GM12874 (cell line): ENCODE measurements around the gene PANX2.

Source experiments
- TF ChIP-seq, protein P1 (sequence below): IDR thresholded peaks from 2 replicates; pipeline ENCODE4 v1.5.1; 2011; ENCODE audit warnings: low read depth, mild to moderate bottlenecking, control low read depth, low read length, moderate library complexity; ENCODE audit not compliant: insufficient read depth

The PANX2 gene

DNA sequence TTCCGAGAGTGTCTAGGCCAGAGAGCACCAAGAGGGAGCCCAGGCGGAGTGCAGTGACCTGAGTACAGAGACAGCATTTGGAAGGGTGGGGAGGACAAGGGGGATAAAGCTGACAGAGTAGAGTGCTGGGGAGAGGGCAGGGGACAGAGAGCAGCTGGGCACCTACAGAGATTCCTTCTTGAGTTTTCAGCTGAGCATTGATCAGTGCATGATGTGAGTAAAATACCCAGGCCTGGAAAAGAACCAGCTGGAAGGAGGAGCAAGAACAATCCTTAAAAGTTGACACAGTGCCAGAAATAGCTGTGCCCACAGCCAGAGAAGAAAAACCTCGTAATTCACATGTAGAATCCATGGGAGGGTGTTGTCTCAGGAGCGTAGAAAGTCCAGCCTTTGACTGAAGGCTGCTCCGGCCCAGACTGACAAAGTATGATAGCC is 33.9 kb upstream of the PANX2 start:
- TF ChIP-seq, protein P1, sequence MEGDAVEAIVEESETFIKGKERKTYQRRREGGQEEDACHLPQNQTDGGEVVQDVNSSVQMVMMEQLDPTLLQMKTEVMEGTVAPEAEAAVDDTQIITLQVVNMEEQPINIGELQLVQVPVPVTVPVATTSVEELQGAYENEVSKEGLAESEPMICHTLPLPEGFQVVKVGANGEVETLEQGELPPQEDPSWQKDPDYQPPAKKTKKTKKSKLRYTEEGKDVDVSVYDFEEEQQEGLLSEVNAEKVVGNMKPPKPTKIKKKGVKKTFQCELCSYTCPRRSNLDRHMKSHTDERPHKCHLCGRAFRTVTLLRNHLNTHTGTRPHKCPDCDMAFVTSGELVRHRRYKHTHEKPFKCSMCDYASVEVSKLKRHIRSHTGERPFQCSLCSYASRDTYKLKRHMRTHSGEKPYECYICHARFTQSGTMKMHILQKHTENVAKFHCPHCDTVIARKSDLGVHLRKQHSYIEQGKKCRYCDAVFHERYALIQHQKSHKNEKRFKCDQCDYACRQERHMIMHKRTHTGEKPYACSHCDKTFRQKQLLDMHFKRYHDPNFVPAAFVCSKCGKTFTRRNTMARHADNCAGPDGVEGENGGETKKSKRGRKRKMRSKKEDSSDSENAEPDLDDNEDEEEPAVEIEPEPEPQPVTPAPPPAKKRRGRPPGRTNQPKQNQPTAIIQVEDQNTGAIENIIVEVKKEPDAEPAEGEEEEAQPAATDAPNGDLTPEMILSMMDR: no peak

DNA sequence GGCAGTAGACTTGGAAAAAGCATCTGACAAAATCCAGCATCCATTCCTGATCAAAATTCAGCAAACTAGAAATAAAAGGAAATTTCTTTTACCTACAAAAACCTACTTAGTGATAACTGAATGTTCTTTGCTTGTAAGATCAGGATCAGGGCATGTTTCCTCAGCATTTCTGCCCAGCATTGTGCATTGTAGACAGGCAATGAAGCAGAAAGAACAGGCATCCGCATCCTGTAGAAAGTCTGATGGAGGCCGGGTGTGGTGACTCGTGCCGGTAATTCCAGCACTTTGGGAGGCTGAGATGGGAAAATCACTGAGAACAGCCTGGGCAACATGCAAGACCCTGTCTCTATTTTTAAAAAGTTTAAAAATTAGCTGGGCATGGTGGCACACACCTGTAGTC is 32.5 kb upstream of the PANX2 start:
- TF ChIP-seq, protein P1: no peak

DNA sequence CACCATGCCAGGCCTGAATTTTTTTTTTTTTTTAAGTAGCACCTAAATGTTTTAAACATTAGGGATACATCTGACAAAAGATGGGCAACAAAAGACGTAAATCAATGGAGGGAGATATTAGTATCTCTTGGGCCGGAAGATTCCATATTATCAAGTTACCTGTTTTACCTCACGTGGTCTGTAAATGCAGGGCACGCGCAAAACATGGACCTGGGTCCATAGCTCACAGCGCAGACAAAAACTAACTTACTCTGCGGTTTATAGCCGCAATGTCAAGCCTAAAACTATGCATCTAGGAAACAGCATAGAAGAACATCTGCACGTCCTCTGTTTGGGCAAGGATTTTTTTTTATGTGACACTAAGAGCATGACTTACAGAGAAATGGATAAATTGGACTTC is 31.5 kb upstream of the PANX2 start:
- TF ChIP-seq, protein P1: no peak

DNA sequence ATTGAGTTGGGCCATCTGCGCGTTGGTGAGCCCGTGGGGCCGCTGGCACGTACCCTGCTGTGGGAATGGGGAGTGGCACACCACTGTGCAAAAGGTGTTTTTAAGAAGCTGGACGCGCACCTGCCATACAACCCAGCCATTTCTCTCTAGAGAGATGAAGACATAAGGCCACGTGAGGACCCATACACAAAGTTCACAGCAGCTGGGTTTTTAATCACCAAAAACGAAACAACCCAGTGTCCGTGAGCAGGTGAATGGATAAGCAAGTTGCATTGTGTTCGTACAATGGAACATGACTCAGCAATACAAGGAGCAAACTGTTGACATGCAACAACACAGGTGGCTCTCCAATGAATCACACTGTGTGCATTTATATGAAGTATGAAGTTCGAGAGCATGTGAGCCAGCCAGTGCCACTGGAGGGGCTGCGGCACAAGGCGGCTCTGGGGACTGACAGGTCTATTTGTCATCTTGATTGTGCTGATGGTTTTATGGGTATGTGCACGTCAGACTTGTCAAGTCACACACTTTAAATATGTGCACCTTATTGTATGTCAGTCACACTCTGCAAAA is 30.6 kb upstream of the PANX2 start:
- TF ChIP-seq, protein P1: no peak

DNA sequence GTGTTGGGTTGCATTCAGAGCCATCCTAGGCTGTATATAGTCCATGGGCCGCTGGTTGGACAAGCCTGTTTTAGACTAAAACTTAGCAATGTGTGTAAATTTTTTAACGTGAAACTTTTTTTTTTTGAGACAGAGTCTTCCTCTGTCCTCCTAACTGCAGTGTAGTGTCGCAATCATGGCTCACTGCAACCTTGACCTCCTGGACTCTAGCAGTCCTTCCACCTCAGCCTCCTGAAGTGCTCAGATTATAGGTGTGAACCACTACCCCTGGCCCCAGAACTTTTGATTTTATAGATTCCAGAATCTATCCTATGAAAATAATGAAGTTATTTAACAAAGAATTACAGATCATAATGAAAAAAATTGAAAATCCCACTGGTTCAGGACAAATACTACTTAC is 29.9 kb upstream of the PANX2 start:
- TF ChIP-seq, protein P1: no peak

DNA sequence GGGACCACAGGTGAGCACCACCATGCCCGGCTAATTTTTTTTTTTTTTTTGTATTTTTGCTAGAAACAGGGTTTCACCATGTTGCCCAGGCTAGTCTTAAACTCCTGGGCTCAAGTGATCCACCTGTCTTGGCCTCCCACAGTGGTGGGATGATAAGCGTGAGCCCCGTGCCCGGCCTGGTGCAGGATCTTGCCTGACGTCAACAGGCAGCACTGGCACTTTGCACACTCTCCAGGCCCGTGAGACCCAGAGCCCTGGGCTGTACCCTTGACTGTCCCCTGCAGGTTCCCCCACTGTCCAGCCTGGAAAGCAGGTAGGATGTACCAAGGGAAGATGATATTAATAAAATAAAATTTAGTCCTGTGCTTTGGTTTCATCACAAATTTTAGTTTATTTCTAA is 29.1 kb upstream of the PANX2 start:
- TF ChIP-seq, protein P1: no peak

DNA sequence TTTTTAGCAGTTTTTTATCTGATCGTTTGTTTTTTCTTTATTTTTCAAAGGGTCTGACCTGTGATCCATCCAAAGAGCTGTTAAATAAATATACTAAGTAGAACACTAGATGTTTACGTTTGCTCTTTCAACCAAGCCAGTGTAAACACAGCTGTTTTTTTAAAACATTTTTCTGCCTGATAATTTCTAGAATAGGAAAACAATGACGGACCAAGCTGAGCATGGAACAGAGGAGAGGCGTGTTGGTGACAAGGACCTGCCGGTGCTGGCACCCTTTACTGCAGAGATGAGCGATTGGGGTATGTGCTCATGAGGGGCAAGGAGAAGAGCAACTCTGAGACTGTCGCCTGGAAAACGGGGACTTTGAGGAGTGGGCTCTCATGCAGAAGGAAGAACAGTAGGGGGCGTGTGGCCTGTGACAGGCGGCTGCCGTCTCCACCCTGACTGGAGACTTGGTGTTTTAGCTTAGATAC is 28.6 kb upstream of the PANX2 start:
- TF ChIP-seq, protein P1: no peak
